ENCODE data around the gene OPRD1. TPM values are rescaled to one million over a fixed set of nuclear protein-coding genes. Genes with fewer than 3 reads are reported as not detected.

Gene OPRD1
- total RNA-seq, 2 donors from 2014 or later: 0.12 to 0.16 TPM

- Histone ChIP-seq H3K9me3 (no peaks in the 10 kb centered on the region), H3K4me1 (no peaks in the 10 kb centered on the region), H3K27me3 (peaks cover 49% of the 10 kb centered on the region), H3K9ac (ENCODE audit: low read depth in 2 of 2, low read length in 2 of 2) (no peak overlapping the region), H3K27ac (no peak overlapping the region), H3K4me3 (no peak overlapping the region), H3K36me3 (no peaks in the 10 kb centered on the region)
- TF ChIP-seq CTCF (IDR thresholded peaks at IDR 0.05): no peak
- intact Hi-C loops (cut with DNase I): no loop called here
- DNase-seq: no peak
Measured at GRCh38 chr1:28812669-28813468, 899 bp downstream of the OPRD1 start.

- H3K27me3 ChIP-seq: peaks cover 49% of the 10 kb centered on the region
- no peak for TF ChIP-seq CTCF (IDR thresholded peaks at IDR 0.05)
- DNase-seq: no peak
Measured at GRCh38 chr1:28813931-28814465, 2.0 kb downstream of the OPRD1 start.

GRCh38 chr1:28815533-28816185 is 3.7 kb downstream of the OPRD1 start:
- Histone ChIP-seq H3K4me1 (no peaks in the 10 kb centered on the region), H3K9me3 (no peaks in the 10 kb centered on the region), H3K4me3 (no peak overlapping the region), H3K27ac (no peak overlapping the region), H3K27me3 (peaks cover 46% of the 10 kb centered on the region), H3K36me3 (no peaks in the 10 kb centered on the region), H3K9ac (ENCODE audit: low read depth in 2 of 2, low read length in 2 of 2) (no peak overlapping the region)
- DNase-seq: no peak
- no peak for TF ChIP-seq CTCF (IDR thresholded peaks at IDR 0.05)
- intact Hi-C loops (cut with DNase I): no loop called here

More at GRCh38 chr1:28813931-28814465, 2.0 kb downstream of the OPRD1 start:
- intact Hi-C loops (cut with DNase I): no loop called here
- no peaks in the 10 kb centered on the region for H3K36me3 ChIP-seq
- no peaks in the 10 kb centered on the region for H3K9me3 ChIP-seq
- H3K27ac ChIP-seq: no peak overlapping the region
- no peaks in the 10 kb centered on the region for H3K4me1 ChIP-seq
- no peak overlapping the region for H3K9ac ChIP-seq (ENCODE audit: low read depth in 2 of 2, low read length in 2 of 2)
- H3K4me3 ChIP-seq: no peak overlapping the region

- no peak for DNase-seq
- peaks cover 33% of the 10 kb centered on the region for H3K27me3 ChIP-seq
- no peak overlapping the region for H3K27ac ChIP-seq
- H3K9ac ChIP-seq (ENCODE audit: low read depth in 2 of 2, low read length in 2 of 2): no peak overlapping the region
- H3K4me1 ChIP-seq: no peaks in the 10 kb centered on the region
- no peak overlapping the region for H3K4me3 ChIP-seq
- intact Hi-C loops (cut with DNase I): no loop called here
- H3K36me3 ChIP-seq: no peaks in the 10 kb centered on the region
- TF ChIP-seq CTCF (IDR thresholded peaks at IDR 0.05): no peak
- no peaks in the 10 kb centered on the region for H3K9me3 ChIP-seq
Measured at GRCh38 chr1:28817133-28817532, 5.2 kb downstream of the OPRD1 start.

GRCh38 chr1:28819020-28819419 is 7.0 kb downstream of the OPRD1 start:
- no peaks in the 10 kb centered on the region for H3K4me1 ChIP-seq
- H3K36me3 ChIP-seq: no peaks in the 10 kb centered on the region
- H3K9me3 ChIP-seq: no peaks in the 10 kb centered on the region
- H3K27ac ChIP-seq: no peak overlapping the region
- no peak for DNase-seq
- no peak overlapping the region for H3K9ac ChIP-seq (ENCODE audit: low read depth in 2 of 2, low read length in 2 of 2)
- TF ChIP-seq CTCF (IDR thresholded peaks at IDR 0.05): no peak
- intact Hi-C loops (cut with DNase I): no loop called here
- no peak overlapping the region for H3K4me3 ChIP-seq
- peaks cover 15% of the 10 kb centered on the region for H3K27me3 ChIP-seq

All from colonic mucosa (tissue), 4 donors.